Bronchial epithelial cell (primary cell): ENCODE measurements around the gene KIF3B. TPM values are rescaled to one million over a fixed set of nuclear protein-coding genes. Genes with fewer than 3 reads are reported as not detected.
"Not testable (repeated sequence)": the region's sequence is repeated elsewhere in the genome, so short reads cannot be mapped to it uniquely, and the experiment has no call there.

Source experiments
- DNase-seq: peaks from one replicate; pipeline ENCODE4 v3.0.0-alpha.2; 2010; ENCODE audit warnings: low read depth
- FAIRE-seq: peaks from 2 replicates; lab custom pipeline; 2011; peaks lifted over from hg19 to GRCh38; lab: Jason Lieb, UNC
- H3K27me3 ChIP-seq: 2 replicates; pipeline ENCODE4 v1.5.1; 2011; ENCODE audit warnings: low read length; ENCODE audit not compliant: control insufficient read depth, insufficient read depth
- H3K36me3 ChIP-seq: 2 replicates; pipeline ENCODE4 v1.5.1; 2011; ENCODE audit warnings: low read length; ENCODE audit not compliant: control insufficient read depth, insufficient read depth
- H3K4me3 ChIP-seq: 2 replicates; pipeline ENCODE4 v1.5.1; 2011; ENCODE audit warnings: mild to moderate bottlenecking, low read depth, low read length, control low read depth
- CTCF ChIP-seq: IDR thresholded peaks from 2 replicates; pipeline ENCODE4 v1.5.1; 2011; ENCODE audit warnings: mild to moderate bottlenecking, moderate library complexity, low read length, control low read depth, inconsistent platforms; ENCODE audit not compliant: insufficient read depth, severe bottlenecking
- total RNA-seq: library from RNA; depleted of rRNA; stranded (reverse); fragments of >200 nt; gene quantifications from 2 replicates; pipeline ENCODE4 v1.2.1, GENCODE V29; 2014

The KIF3B gene
- total RNA-seq, 1 donor from 2014 or later: 11.1 TPM

DNA sequence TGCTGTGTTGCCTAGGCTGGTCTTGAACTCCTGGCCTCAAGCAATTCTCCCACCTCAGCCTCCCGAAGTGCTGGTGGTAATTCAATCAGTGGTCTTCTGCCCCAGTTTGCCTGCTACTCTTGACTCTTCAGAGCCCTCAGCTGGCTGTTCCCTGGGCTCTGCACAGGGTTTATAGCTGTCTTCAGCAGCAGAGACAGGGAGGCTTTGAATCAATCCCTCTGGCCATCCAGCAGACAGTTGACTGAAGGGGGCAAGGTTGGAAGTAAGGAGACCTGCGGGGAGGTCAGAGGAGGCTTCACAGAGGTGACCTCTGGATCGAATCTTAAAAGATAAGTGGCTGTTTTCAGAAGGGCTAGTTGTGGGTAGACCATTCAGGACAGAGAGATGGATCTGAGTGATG, 26.0 kb upstream of the KIF3B start:
- no peaks in the 10 kb centered on the region for H3K27me3 ChIP-seq
- DNase-seq (no peak), FAIRE-seq (no peak)
- no peaks in the 10 kb centered on the region for H3K36me3 ChIP-seq
- no peak overlapping the region for H3K4me3 ChIP-seq
- no peak for TF ChIP-seq CTCF

- FAIRE-seq: no peak
- DNase-seq: no peak
- no peak overlapping the region for H3K4me3 ChIP-seq
- no peaks in the 10 kb centered on the region for H3K27me3 ChIP-seq
- no peaks in the 10 kb centered on the region for H3K36me3 ChIP-seq
- TF ChIP-seq CTCF: no peak
Measured at GRCh38 chr20:32252189-32252588, 25.3 kb upstream of the KIF3B start.

GRCh38 chr20:32260973-32261372, 16.5 kb upstream of the KIF3B start:
- FAIRE-seq, H3K4me3 ChIP-seq, H3K27me3 ChIP-seq, H3K36me3 ChIP-seq, DNase-seq: not testable (repeated sequence)

DNA sequence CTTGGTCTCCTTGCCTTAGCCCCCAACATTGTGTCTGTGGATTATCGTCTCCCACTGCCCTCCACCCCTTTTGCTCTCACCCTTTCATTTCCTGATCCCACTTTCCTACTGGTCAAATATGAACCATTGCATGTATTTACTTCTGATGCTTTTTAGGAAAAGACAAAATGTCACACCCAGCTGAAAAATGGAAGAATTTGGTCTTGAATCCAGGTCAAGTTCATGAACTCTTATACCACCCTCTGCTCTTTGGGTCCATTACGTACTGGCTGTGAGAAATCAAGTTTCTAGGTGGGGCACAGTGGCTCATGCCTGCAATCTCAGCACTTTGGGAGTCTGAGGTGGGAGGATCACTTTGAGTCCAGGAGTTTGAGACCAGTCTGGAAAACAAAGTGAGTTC, 15.8 kb upstream of the KIF3B start:
- no peak for DNase-seq
- TF ChIP-seq CTCF: no peak
- no peak for FAIRE-seq

DNA sequence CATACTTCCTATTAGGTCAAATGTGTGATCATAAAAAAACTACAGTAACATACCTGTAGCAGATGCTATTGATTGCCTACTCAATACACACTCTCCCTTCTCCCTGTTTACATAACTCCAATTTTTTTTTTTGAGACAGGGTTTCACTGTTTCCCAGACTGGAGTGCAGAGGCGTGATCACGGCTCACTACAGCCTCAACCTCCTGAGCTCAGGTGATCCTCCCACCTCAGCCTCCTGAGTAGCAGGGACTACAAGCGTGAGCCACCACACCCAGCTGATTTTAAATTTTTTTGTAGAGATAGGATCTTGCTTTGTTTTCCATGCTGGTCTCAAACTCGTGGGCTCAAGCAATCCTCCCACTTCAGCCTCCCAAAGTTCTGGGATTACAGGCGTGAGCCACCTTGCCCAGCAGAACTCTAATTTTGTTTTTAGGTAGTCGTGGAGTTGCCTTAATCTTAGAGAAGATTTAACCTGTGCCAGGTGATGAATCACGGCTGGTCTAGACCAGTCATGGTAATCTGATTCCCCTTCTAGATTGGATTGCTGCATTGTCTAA, 14.0 kb upstream of the KIF3B start:
- DNase-seq (peak; percentile 71), FAIRE-seq (no peak)
- no peaks in the 10 kb centered on the region for H3K36me3 ChIP-seq
- H3K27me3 ChIP-seq: no peaks in the 10 kb centered on the region
- TF ChIP-seq CTCF: no peak
- H3K4me3 ChIP-seq: no peak overlapping the region

More for the DNA sequence above, 15.8 kb upstream of the KIF3B start:
- Histone ChIP-seq H3K27me3 (no peaks in the 10 kb centered on the region), H3K36me3 (no peaks in the 10 kb centered on the region), H3K4me3 (no peak overlapping the region)

- no peak for DNase-seq
- H3K36me3 ChIP-seq: no peaks in the 10 kb centered on the region
- no peak overlapping the region for H3K4me3 ChIP-seq
- no peaks in the 10 kb centered on the region for H3K27me3 ChIP-seq
- no peak for FAIRE-seq
- no peak for TF ChIP-seq CTCF
Measured at GRCh38 chr20:32271620-32272019, 5.8 kb upstream of the KIF3B start.
